ENCODE data around the gene STX18. TPM values are rescaled to one million over a fixed set of nuclear protein-coding genes. Genes with fewer than 3 reads are reported as not detected.
A peak's percentile ranks its signal among the peaks of the same experiment; 100 is the strongest.

STX18 gene
- total RNA-seq, 2 donors from 2014 or later, result 19.1 to 26.9 TPM

- ATAC-seq (replicated peaks), result no peak
- Mint-ChIP-seq H3K27me3 (no peaks in the 10 kb centered on the region), H3K27ac (peak overlapping the region; percentile 89), H3K4me1 (peaks cover 22% of the 10 kb centered on the region), H3K9me3 (no peaks in the 10 kb centered on the region), H3K36me3 (ENCODE audit: low read depth) (peaks cover 48% of the 10 kb centered on the region), H3K4me3 (peak overlapping the region; percentile 66)
These were observed 103.9 kb downstream of the STX18 start for GRCh38 chr4:4437798-4438470.

- ATAC-seq (replicated peaks), result peak; percentile 88
- H3K27ac Mint-ChIP-seq, result peak overlapping the region; percentile 89
These were observed 105.5 kb downstream of the STX18 start for GRCh38 chr4:4436244-4436823.

GRCh38 chr4:4433941-4434340 is 107.9 kb downstream of the STX18 start:
- Mint-ChIP-seq H3K4me3 (no peak overlapping the region), H3K27ac (no peak overlapping the region), H3K36me3 (ENCODE audit: low read depth) (peaks cover 39% of the 10 kb centered on the region), H3K9me3 (no peaks in the 10 kb centered on the region), H3K4me1 (peaks cover 26% of the 10 kb centered on the region), H3K27me3 (no peaks in the 10 kb centered on the region)
- ATAC-seq (replicated peaks), result no peak

More at GRCh38 chr4:4436244-4436823, 105.5 kb downstream of the STX18 start:
- Mint-ChIP-seq H3K4me1 (peaks cover 28% of the 10 kb centered on the region), H3K27me3 (no peaks in the 10 kb centered on the region), H3K9me3 (no peaks in the 10 kb centered on the region), H3K36me3 (ENCODE audit: low read depth) (peaks cover 45% of the 10 kb centered on the region), H3K4me3 (peak overlapping the region; percentile 66)

GRCh38 chr4:4432341-4433125 is 109.3 kb downstream of the STX18 start:
- H3K4me3 Mint-ChIP-seq, result no peak overlapping the region
- ATAC-seq (replicated peaks), result no peak
- no peaks in the 10 kb centered on the region for H3K9me3 Mint-ChIP-seq
- H3K27me3 Mint-ChIP-seq, result no peaks in the 10 kb centered on the region
- peaks cover 23% of the 10 kb centered on the region for H3K4me1 Mint-ChIP-seq
- peak overlapping the region; percentile 36 for H3K27ac Mint-ChIP-seq
- H3K36me3 Mint-ChIP-seq (ENCODE audit: low read depth), result peaks cover 28% of the 10 kb centered on the region

GRCh38 chr4:4430492-4431195 is 111.2 kb downstream of the STX18 start:
- H3K4me3 Mint-ChIP-seq, result peak overlapping the region; percentile 13
- peaks cover 13% of the 10 kb centered on the region for H3K36me3 Mint-ChIP-seq (ENCODE audit: low read depth)
- no peaks in the 10 kb centered on the region for H3K9me3 Mint-ChIP-seq
- H3K27me3 Mint-ChIP-seq, result no peaks in the 10 kb centered on the region
- peaks cover 14% of the 10 kb centered on the region for H3K4me1 Mint-ChIP-seq
- H3K27ac Mint-ChIP-seq, result peak overlapping the region; percentile 48
- ATAC-seq (replicated peaks), result peak; percentile 91

GRCh38 chr4:4428966-4429875 is 112.6 kb downstream of the STX18 start:
- peaks cover 8% of the 10 kb centered on the region for H3K36me3 Mint-ChIP-seq (ENCODE audit: low read depth)
- peaks cover 14% of the 10 kb centered on the region for H3K4me1 Mint-ChIP-seq
- H3K9me3 Mint-ChIP-seq, result no peaks in the 10 kb centered on the region
- no peaks in the 10 kb centered on the region for H3K27me3 Mint-ChIP-seq
- ATAC-seq (replicated peaks), result no peak
- no peak overlapping the region for H3K27ac Mint-ChIP-seq
- no peak overlapping the region for H3K4me3 Mint-ChIP-seq

- Mint-ChIP-seq H3K27me3 (no peaks in the 10 kb centered on the region), H3K36me3 (ENCODE audit: low read depth) (peaks cover 10% of the 10 kb centered on the region), H3K27ac (no peak overlapping the region), H3K4me1 (peaks cover 19% of the 10 kb centered on the region), H3K4me3 (no peak overlapping the region), H3K9me3 (no peaks in the 10 kb centered on the region)
- no peak for ATAC-seq (replicated peaks)
These were observed 114.0 kb downstream of the STX18 start for GRCh38 chr4:4427886-4428285.

GRCh38 chr4:4427121-4427870 is 114.6 kb downstream of the STX18 start:
- ATAC-seq (replicated peaks), result no peak
- Mint-ChIP-seq H3K36me3 (ENCODE audit: low read depth) (peaks cover 14% of the 10 kb centered on the region), H3K27me3 (no peaks in the 10 kb centered on the region)

GRCh38 chr4:4426511-4427120 is 115.2 kb downstream of the STX18 start:
- peaks cover 21% of the 10 kb centered on the region for H3K36me3 Mint-ChIP-seq (ENCODE audit: low read depth)
- H3K4me3 Mint-ChIP-seq, result no peak overlapping the region
- peak overlapping the region; percentile 37 for H3K27ac Mint-ChIP-seq
- H3K27me3 Mint-ChIP-seq, result no peaks in the 10 kb centered on the region
- H3K9me3 Mint-ChIP-seq, result no peaks in the 10 kb centered on the region
- H3K4me1 Mint-ChIP-seq, result peaks cover 16% of the 10 kb centered on the region
- no peak for ATAC-seq (replicated peaks)

More at GRCh38 chr4:4427121-4427870, 114.6 kb downstream of the STX18 start:
- no peak overlapping the region for H3K4me3 Mint-ChIP-seq
- peaks cover 19% of the 10 kb centered on the region for H3K4me1 Mint-ChIP-seq
- no peaks in the 10 kb centered on the region for H3K9me3 Mint-ChIP-seq
- H3K27ac Mint-ChIP-seq, result peak overlapping the region; percentile 37

GRCh38 chr4:4425696-4426095 is 116.2 kb downstream of the STX18 start:
- Mint-ChIP-seq H3K4me3 (no peak overlapping the region), H3K27me3 (no peaks in the 10 kb centered on the region), H3K4me1 (peaks cover 9% of the 10 kb centered on the region), H3K9me3 (no peaks in the 10 kb centered on the region), H3K27ac (peak overlapping the region; percentile 46), H3K36me3 (ENCODE audit: low read depth) (peaks cover 30% of the 10 kb centered on the region)
- ATAC-seq (replicated peaks), result no peak

GRCh38 chr4:4425119-4425690 is 116.6 kb downstream of the STX18 start:
- Mint-ChIP-seq H3K27me3 (no peaks in the 10 kb centered on the region), H3K9me3 (no peaks in the 10 kb centered on the region), H3K4me1 (peaks cover 5% of the 10 kb centered on the region), H3K4me3 (no peak overlapping the region), H3K36me3 (ENCODE audit: low read depth) (peaks cover 35% of the 10 kb centered on the region), H3K27ac (no peak overlapping the region)
- ATAC-seq (replicated peaks), result no peak

GRCh38 chr4:4424499-4425115 is 117.2 kb downstream of the STX18 start:
- Mint-ChIP-seq H3K9me3 (no peaks in the 10 kb centered on the region), H3K36me3 (ENCODE audit: low read depth) (peaks cover 41% of the 10 kb centered on the region), H3K4me1 (peaks cover 5% of the 10 kb centered on the region), H3K27ac (peak overlapping the region; percentile 82), H3K27me3 (no peaks in the 10 kb centered on the region), H3K4me3 (no peak overlapping the region)
- no peak for ATAC-seq (replicated peaks)
